Heart left ventricle (tissue), 13 donors: Measurements from ENCODE around the gene RBMS3.

Experiments
- POLR2A ChIP-seq, 2 donors: fragments of 450-650 bp; IDR thresholded peaks; one replicate each; pipeline ENCODE4 v1.6.1; 2017; ENCODE audit warnings: antibody characterized with exemption in 2 of 2, mild to moderate bottlenecking in 2 of 2, moderate library complexity in 2 of 2
- TF ChIP-seq, protein P1 (sequence below), 12 donors: fragments of 200-600 bp; sonication (generic) in 4 of 12; IDR thresholded peaks; one replicate each; pipeline versions ENCODE4 v1.5.0 to v1.8.0; 2018 to 2022; ENCODE audit warnings: antibody characterized with exemption in 12 of 12, mild to moderate bottlenecking in 5 of 12
- donor health status: ischemic (EF 13 %, LVEDD 7.1; RV severe dilation, severe dysfunction).
- donor health status: DM: no; HTN: yes; CAD: no.
- donor health status: DM: no; HTN: no; CAD: no.
- donor health status: ischemic (EF 25% LVEDD 6.9; RV normal size, moderate dysfunction).
- donor health status: ischemic (EF 25% LVEDD 5.7; RV mildly dilated, moderate dysfunction).
- donor health status: ischemic (EF 35%, LVEDD 5.7; RV mildly dilated, moderate dysfunction).
- donor health status: nonischemic (EF 11% LVEDD 7.7; RV severe dilation, severe dysfunction).
- donor health status: DM: yes; HTN: yes; CAD: no.
- donor health status: PGD.
- donor health status: ischemic (EF 29% LVEDD 5.4; RV normal size, mild dysfunction).
- donor health status: nonischemic (EF 23%, LVEDD 6.1; RV moderate dilation, normal function).

DNA sequence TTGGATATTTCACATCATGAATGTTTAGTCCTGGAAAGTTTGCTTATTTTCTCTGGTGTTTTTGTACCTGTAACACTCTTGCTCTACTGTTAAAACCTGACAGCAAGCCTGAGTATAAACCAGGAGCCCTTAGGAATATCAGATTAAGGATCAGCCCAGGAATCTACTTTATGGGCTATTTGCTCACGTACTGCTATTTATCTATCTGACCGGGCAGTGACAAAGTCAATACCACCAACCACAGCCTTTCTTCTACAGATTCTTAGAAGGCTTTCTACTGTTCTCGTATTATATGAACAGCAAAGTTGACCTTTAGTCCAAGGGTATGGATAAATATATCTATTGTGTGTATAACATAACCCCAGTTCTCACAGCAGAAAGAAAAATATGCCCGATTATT lies 521.2 kb downstream of the RBMS3 start:
- TF ChIP-seq, protein P1, sequence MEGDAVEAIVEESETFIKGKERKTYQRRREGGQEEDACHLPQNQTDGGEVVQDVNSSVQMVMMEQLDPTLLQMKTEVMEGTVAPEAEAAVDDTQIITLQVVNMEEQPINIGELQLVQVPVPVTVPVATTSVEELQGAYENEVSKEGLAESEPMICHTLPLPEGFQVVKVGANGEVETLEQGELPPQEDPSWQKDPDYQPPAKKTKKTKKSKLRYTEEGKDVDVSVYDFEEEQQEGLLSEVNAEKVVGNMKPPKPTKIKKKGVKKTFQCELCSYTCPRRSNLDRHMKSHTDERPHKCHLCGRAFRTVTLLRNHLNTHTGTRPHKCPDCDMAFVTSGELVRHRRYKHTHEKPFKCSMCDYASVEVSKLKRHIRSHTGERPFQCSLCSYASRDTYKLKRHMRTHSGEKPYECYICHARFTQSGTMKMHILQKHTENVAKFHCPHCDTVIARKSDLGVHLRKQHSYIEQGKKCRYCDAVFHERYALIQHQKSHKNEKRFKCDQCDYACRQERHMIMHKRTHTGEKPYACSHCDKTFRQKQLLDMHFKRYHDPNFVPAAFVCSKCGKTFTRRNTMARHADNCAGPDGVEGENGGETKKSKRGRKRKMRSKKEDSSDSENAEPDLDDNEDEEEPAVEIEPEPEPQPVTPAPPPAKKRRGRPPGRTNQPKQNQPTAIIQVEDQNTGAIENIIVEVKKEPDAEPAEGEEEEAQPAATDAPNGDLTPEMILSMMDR (IDR thresholded peaks at IDR 0.05), result no peak
- TF ChIP-seq POLR2A (IDR thresholded peaks at IDR 0.05), result no peak
